Fibroblast of lung (primary cell): Measurements from ENCODE around the gene EYA2. TPM values are rescaled to one million over a fixed set of nuclear protein-coding genes. Genes with fewer than 3 reads are reported as not detected.

Source experiments
- DNase-seq, 2 donors: peaks; one replicate each; pipeline versions ENCODE4 v3.0.0 to v3.0.0-alpha.2; 2010; ENCODE audit warnings: low read depth in 2 of 2
- H2AFZ ChIP-seq: 2 replicates; pipeline ENCODE4 v1.5.1; 2012; ENCODE audit warnings: low read length, control low read depth, inconsistent platforms
- H3K27ac ChIP-seq: 2 replicates; pipeline ENCODE4 v1.5.1; 2011; ENCODE audit warnings: low read length, control low read depth; ENCODE audit not compliant: insufficient read depth
- H3K27me3 ChIP-seq: 2 replicates; pipeline ENCODE4 v1.5.1; 2011; ENCODE audit warnings: mild to moderate bottlenecking, low read length; ENCODE audit not compliant: control insufficient read depth, insufficient read depth
- H3K36me3 ChIP-seq: 2 replicates; pipeline ENCODE4 v1.5.1; 2011; ENCODE audit warnings: low read length; ENCODE audit not compliant: control insufficient read depth, insufficient read depth
- H3K4me1 ChIP-seq: 2 replicates; pipeline ENCODE4 v1.5.1; 2011; ENCODE audit warnings: low read length; ENCODE audit not compliant: control insufficient read depth, insufficient read depth; ENCODE audit errors: extremely low read depth
- H3K4me2 ChIP-seq: 2 replicates; pipeline ENCODE4 v1.5.1; 2011; ENCODE audit warnings: low read length, control low read depth; ENCODE audit not compliant: insufficient read depth; ENCODE audit errors: extremely low read depth
- H3K4me3 ChIP-seq, 4 experiments: fragments of 200-600 bp in 1 of 4; sonication (generic) in 1 of 4; replicated peaks in 1 of 4; 2 replicates each; pipeline ENCODE4 v1.5.1; 2011 to 2016; ENCODE audit warnings: low read length in 4 of 4, low read depth in 3 of 4, mild to moderate bottlenecking in 3 of 4, control low read depth in 2 of 4, inconsistent platforms in 1 of 4, mixed read lengths in 1 of 4; ENCODE audit not compliant: insufficient read depth in 1 of 4; ENCODE audit errors: control extremely low read depth in 1 of 4
- H3K79me2 ChIP-seq: 2 replicates; pipeline ENCODE4 v1.5.1; 2012; ENCODE audit warnings: mild to moderate bottlenecking, low read length, inconsistent platforms; ENCODE audit not compliant: control insufficient read depth, insufficient read depth
- H3K9ac ChIP-seq: 2 replicates; pipeline ENCODE4 v1.5.1; 2011; ENCODE audit warnings: mild to moderate bottlenecking, low read length, control low read depth; ENCODE audit not compliant: insufficient read depth
- H3K9me3 ChIP-seq: 2 replicates; pipeline ENCODE4 v1.5.1; 2012; ENCODE audit warnings: low read depth, low read length; ENCODE audit not compliant: control insufficient read depth, insufficient read depth
- H4K20me1 ChIP-seq: 2 replicates; pipeline ENCODE4 v1.5.1; 2011; ENCODE audit warnings: low read length; ENCODE audit not compliant: control insufficient read depth, insufficient read depth; ENCODE audit errors: extremely low read depth
- CTCF ChIP-seq, 2 donors: IDR thresholded peaks in 1 of 2; conservative IDR thresholded peaks in 1 of 2; 1 replicate in 1 of 2; 2 replicates in 1 of 2; pipeline ENCODE4 v1.5.1; 2011 to 2012; ENCODE audit warnings: low read length in 2 of 2, control low read depth in 1 of 2, inconsistent platforms in 1 of 2, low read depth in 1 of 2, mild to moderate bottlenecking in 1 of 2
- EZH2 ChIP-seq: IDR thresholded peaks from 2 replicates; pipeline ENCODE4 v1.5.1; 2012; ENCODE audit warnings: low read length, control low read depth, mild to moderate bottlenecking; ENCODE audit errors: missing control alignments
- polyA plus RNA-seq, 2 donors: library from polyadenylated mRNA; depleted of rRNA in 1 of 2; stranded (reverse) in 1 of 2; unstranded in 1 of 2; fragments of >200 nt; gene quantifications; 2 replicates each; pipeline ENCODE4 v1.2.1, GENCODE V29; 2011 to 2012; ENCODE audit warnings: missing spikeins in 1 of 2
- total RNA-seq: library from RNA; depleted of rRNA; stranded (reverse); fragments of >200 nt; gene quantifications from 2 replicates; pipeline ENCODE4 v1.2.1, GENCODE V29; 2014

The EYA2 gene
- total and polyA plus RNA-seq, 2 donors (not counting 1 experiment from before 2014, with no cell fraction given) = 0.37 to 1.7 TPM

GRCh38 chr20:47196091-47197081 is 301.7 kb downstream of the EYA2 start:
- Histone ChIP-seq H2AFZ (no peak overlapping the region), H3K4me3 (no peak overlapping the region), H3K4me1 (no peaks in the 10 kb centered on the region)

GRCh38 chr20:47198254-47198671 is 303.6 kb downstream of the EYA2 start:
- Histone ChIP-seq H2AFZ (no peak overlapping the region), H3K9me3 (no peaks in the 10 kb centered on the region), H3K27me3 (no peaks in the 10 kb centered on the region), H3K4me2 (no peak overlapping the region), H3K9ac (no peak overlapping the region), H4K20me1 (no peaks in the 10 kb centered on the region), H3K79me2 (no peaks in the 10 kb centered on the region), H3K4me3 (no peak overlapping the region), H3K36me3 (no peaks in the 10 kb centered on the region), H3K4me1 (no peaks in the 10 kb centered on the region), H3K27ac (no peak overlapping the region)
- DNase-seq = peak in 1 of 2 donors; percentile 30
- no peak for TF ChIP-seq EZH2
- no peak for TF ChIP-seq CTCF (conservative IDR thresholded peaks at IDR 0.05 in 1 of 2, IDR thresholded peaks at IDR 0.05 in 1 of 2; ENCODE audit: low read depth in 1 of 2, low read length in 2 of 2)

More at GRCh38 chr20:47196091-47197081, 301.7 kb downstream of the EYA2 start:
- no peaks in the 10 kb centered on the region for H3K36me3 ChIP-seq
- no peak overlapping the region for H3K27ac ChIP-seq
- no peaks in the 10 kb centered on the region for H3K27me3 ChIP-seq
- no peaks in the 10 kb centered on the region for H4K20me1 ChIP-seq
- H3K9me3 ChIP-seq = no peaks in the 10 kb centered on the region
- TF ChIP-seq CTCF (conservative IDR thresholded peaks at IDR 0.05 in 1 of 2, IDR thresholded peaks at IDR 0.05 in 1 of 2; ENCODE audit: low read depth in 1 of 2, low read length in 2 of 2) = peak; percentile 89 to 94
- no peak for TF ChIP-seq EZH2
- H3K9ac ChIP-seq = no peak overlapping the region
- H3K79me2 ChIP-seq = no peaks in the 10 kb centered on the region
- peak; percentile 48 to 63 for DNase-seq
- H3K4me2 ChIP-seq = no peak overlapping the region

- no peak overlapping the region for H3K9ac ChIP-seq
- no peak overlapping the region for H3K4me2 ChIP-seq
- H3K27ac ChIP-seq = no peak overlapping the region
- no peaks in the 10 kb centered on the region for H3K4me1 ChIP-seq
- H4K20me1 ChIP-seq = no peaks in the 10 kb centered on the region
- no peak overlapping the region for H2AFZ ChIP-seq
- H3K79me2 ChIP-seq = no peaks in the 10 kb centered on the region
- no peaks in the 10 kb centered on the region for H3K36me3 ChIP-seq
- DNase-seq = no peak
- no peak overlapping the region for H3K4me3 ChIP-seq
- H3K27me3 ChIP-seq = no peaks in the 10 kb centered on the region
- no peaks in the 10 kb centered on the region for H3K9me3 ChIP-seq
- no peak for TF ChIP-seq CTCF (conservative IDR thresholded peaks at IDR 0.05 in 1 of 2, IDR thresholded peaks at IDR 0.05 in 1 of 2; ENCODE audit: low read depth in 1 of 2, low read length in 2 of 2)
- no peak for TF ChIP-seq EZH2
Measured at GRCh38 chr20:47198996-47199552, 304.4 kb downstream of the EYA2 start.
